Measurements from ENCODE around the gene TMEM178B. TPM values are rescaled to one million over a fixed set of nuclear protein-coding genes. Genes with fewer than 3 reads are reported as not detected.

TMEM178B gene
- total RNA-seq, 2 experiments from 2014 or later: 0.22 to 0.25 TPM

- H3K4me1 Mint-ChIP-seq: no peaks in the 10 kb centered on the region
- ChIA-PET CTCF (no interaction called here), POLR2A (no interaction called here)
Observed at GRCh38 chr7:141480953-141481352, 407.1 kb downstream of the TMEM178B start.

GRCh38 chr7:141481971-141482370, 408.1 kb downstream of the TMEM178B start:
- no peaks in the 10 kb centered on the region for H3K9me3 Mint-ChIP-seq
- no peaks in the 10 kb centered on the region for H3K36me3 Mint-ChIP-seq (ENCODE audit: low read depth)
- H3K27ac Mint-ChIP-seq: no peak overlapping the region
- DNase-seq: no peak
- POLR2A ChIA-PET: no interaction called here
- H3K27me3 Mint-ChIP-seq: peaks cover 16% of the 10 kb centered on the region
- CTCF ChIA-PET: interaction anchor here (0.5 to 1.2 kb wide), 2 partner anchors 9 to 16 kb away, joined by 3 read pairs; no protein-coding TSS in a partner anchor
- no peaks in the 10 kb centered on the region for H3K4me1 Mint-ChIP-seq
- no peak overlapping the region for H3K4me3 Mint-ChIP-seq

More at GRCh38 chr7:141480953-141481352, 407.1 kb downstream of the TMEM178B start:
- DNase-seq: no peak
- Mint-ChIP-seq H3K4me3 (no peak overlapping the region), H3K27me3 (peaks cover 16% of the 10 kb centered on the region), H3K9me3 (no peaks in the 10 kb centered on the region), H3K36me3 (ENCODE audit: low read depth) (no peaks in the 10 kb centered on the region), H3K27ac (no peak overlapping the region)

- Mint-ChIP-seq H3K27ac (no peak overlapping the region), H3K9me3 (no peaks in the 10 kb centered on the region), H3K36me3 (ENCODE audit: low read depth) (no peaks in the 10 kb centered on the region), H3K27me3 (peaks cover 11% of the 10 kb centered on the region), H3K4me1 (no peaks in the 10 kb centered on the region), H3K4me3 (no peak overlapping the region)
- DNase-seq: no peak
- ChIA-PET CTCF (interaction anchor here (1.2 kb wide), 1 partner anchor 10 kb away, joined by 3 read pairs; no protein-coding TSS in a partner anchor), POLR2A (interaction anchor here (0.6 kb wide), 1 partner anchor 776 kb away, joined by 3 read pairs; no protein-coding TSS in a partner anchor)
Observed at GRCh38 chr7:141483044-141483443, 409.2 kb downstream of the TMEM178B start.

- Mint-ChIP-seq H3K27ac (no peak overlapping the region), H3K9me3 (no peaks in the 10 kb centered on the region), H3K4me1 (no peaks in the 10 kb centered on the region), H3K27me3 (peaks cover 10% of the 10 kb centered on the region), H3K36me3 (ENCODE audit: low read depth) (no peaks in the 10 kb centered on the region), H3K4me3 (no peak overlapping the region)
- ChIA-PET CTCF (no interaction called here), POLR2A (no interaction called here)
- no peak for DNase-seq
Observed at GRCh38 chr7:141484907-141485306, 411.0 kb downstream of the TMEM178B start.

- H3K36me3 Mint-ChIP-seq (ENCODE audit: low read depth): no peaks in the 10 kb centered on the region
- H3K4me1 Mint-ChIP-seq: no peaks in the 10 kb centered on the region
- no peak overlapping the region for H3K4me3 Mint-ChIP-seq
- ChIA-PET CTCF (no interaction called here), POLR2A (no interaction called here)
- H3K9me3 Mint-ChIP-seq: no peaks in the 10 kb centered on the region
- no peak for DNase-seq
- H3K27ac Mint-ChIP-seq: no peak overlapping the region
- H3K27me3 Mint-ChIP-seq: peaks cover 4% of the 10 kb centered on the region
Observed at GRCh38 chr7:141486959-141487358, 413.1 kb downstream of the TMEM178B start.

- H3K36me3 Mint-ChIP-seq (ENCODE audit: low read depth): no peaks in the 10 kb centered on the region
- H3K9me3 Mint-ChIP-seq: no peaks in the 10 kb centered on the region
- no peak overlapping the region for H3K27ac Mint-ChIP-seq
- no peak overlapping the region for H3K4me3 Mint-ChIP-seq
- peaks cover 11% of the 10 kb centered on the region for H3K27me3 Mint-ChIP-seq
- ChIA-PET POLR2A (no interaction called here), CTCF (interaction anchor here (0.6 kb wide), 1 partner anchor 695 kb away, joined by 3 read pairs; no protein-coding TSS in a partner anchor)
- DNase-seq: no peak
- H3K4me1 Mint-ChIP-seq: no peaks in the 10 kb centered on the region
Observed at GRCh38 chr7:141490474-141490873, 416.6 kb downstream of the TMEM178B start.

GRCh38 chr7:141495057-141495456, 421.2 kb downstream of the TMEM178B start:
- Mint-ChIP-seq H3K9me3 (no peaks in the 10 kb centered on the region), H3K4me1 (no peaks in the 10 kb centered on the region), H3K27ac (no peak overlapping the region), H3K4me3 (no peak overlapping the region), H3K27me3 (peaks cover 18% of the 10 kb centered on the region), H3K36me3 (ENCODE audit: low read depth) (no peaks in the 10 kb centered on the region)
- ChIA-PET CTCF (no interaction called here), POLR2A (no interaction called here)
- DNase-seq: no peak

GRCh38 chr7:141497391-141497790, 423.5 kb downstream of the TMEM178B start:
- no peak overlapping the region for H3K4me3 Mint-ChIP-seq
- POLR2A ChIA-PET: no interaction called here
- H3K4me1 Mint-ChIP-seq: no peaks in the 10 kb centered on the region
- H3K9me3 Mint-ChIP-seq: no peaks in the 10 kb centered on the region
- H3K36me3 Mint-ChIP-seq (ENCODE audit: low read depth): no peaks in the 10 kb centered on the region
- CTCF ChIA-PET: no interaction called here
- no peak for DNase-seq
- H3K27me3 Mint-ChIP-seq: peaks cover 23% of the 10 kb centered on the region
- H3K27ac Mint-ChIP-seq: no peak overlapping the region

GRCh38 chr7:141500608-141501007, 426.7 kb downstream of the TMEM178B start:
- Mint-ChIP-seq H3K27ac (no peak overlapping the region), H3K27me3 (peaks cover 24% of the 10 kb centered on the region), H3K4me3 (no peak overlapping the region), H3K4me1 (no peaks in the 10 kb centered on the region), H3K36me3 (ENCODE audit: low read depth) (no peaks in the 10 kb centered on the region), H3K9me3 (no peaks in the 10 kb centered on the region)
- ChIA-PET POLR2A (no interaction called here), CTCF (interaction anchor here (0.6 kb wide), 1 partner anchor 976 kb away, joined by 3 read pairs; no protein-coding TSS in a partner anchor)
- no peak for DNase-seq

GRCh38 chr7:141501451-141501850, 427.6 kb downstream of the TMEM178B start:
- CTCF ChIA-PET: no interaction called here
- Mint-ChIP-seq H3K27ac (no peak overlapping the region), H3K36me3 (ENCODE audit: low read depth) (no peaks in the 10 kb centered on the region), H3K4me3 (no peak overlapping the region), H3K27me3 (peaks cover 24% of the 10 kb centered on the region), H3K4me1 (no peaks in the 10 kb centered on the region), H3K9me3 (no peaks in the 10 kb centered on the region)
- POLR2A ChIA-PET: no interaction called here
- no peak for DNase-seq

GRCh38 chr7:141511316-141511675, 437.4 kb downstream of the TMEM178B start:
- peaks cover 9% of the 10 kb centered on the region for H3K9me3 Mint-ChIP-seq
- H3K4me3 Mint-ChIP-seq: no peak overlapping the region
- ChIA-PET POLR2A (no interaction called here), CTCF (no interaction called here)
- H3K27me3 Mint-ChIP-seq: peaks cover 63% of the 10 kb centered on the region
- no peak overlapping the region for H3K27ac Mint-ChIP-seq
- H3K36me3 Mint-ChIP-seq (ENCODE audit: low read depth): no peaks in the 10 kb centered on the region
- H3K4me1 Mint-ChIP-seq: peaks cover 15% of the 10 kb centered on the region
- no peak for DNase-seq

GRCh38 chr7:141511676-141512396, 438.0 kb downstream of the TMEM178B start:
- ChIA-PET POLR2A (no interaction called here), CTCF (no interaction called here)
- H3K36me3 Mint-ChIP-seq (ENCODE audit: low read depth): no peaks in the 10 kb centered on the region
- peaks cover 9% of the 10 kb centered on the region for H3K9me3 Mint-ChIP-seq
- peaks cover 64% of the 10 kb centered on the region for H3K27me3 Mint-ChIP-seq
- H3K27ac Mint-ChIP-seq: no peak overlapping the region
- H3K4me1 Mint-ChIP-seq: peaks cover 15% of the 10 kb centered on the region
- H3K4me3 Mint-ChIP-seq: peak overlapping the region; percentile 19
- DNase-seq: no peak

- Mint-ChIP-seq H3K27ac (no peak overlapping the region), H3K27me3 (peaks cover 64% of the 10 kb centered on the region), H3K4me3 (peak overlapping the region; percentile 19), H3K36me3 (ENCODE audit: low read depth) (no peaks in the 10 kb centered on the region), H3K9me3 (peaks cover 9% of the 10 kb centered on the region), H3K4me1 (peaks cover 15% of the 10 kb centered on the region)
- DNase-seq: no peak
- ChIA-PET CTCF (no interaction called here), POLR2A (no interaction called here)
Observed at GRCh38 chr7:141512597-141512996, 438.7 kb downstream of the TMEM178B start.

- Mint-ChIP-seq H3K36me3 (ENCODE audit: low read depth) (no peaks in the 10 kb centered on the region), H3K27me3 (peaks cover 57% of the 10 kb centered on the region), H3K4me3 (no peak overlapping the region), H3K27ac (no peak overlapping the region), H3K9me3 (peaks cover 9% of the 10 kb centered on the region), H3K4me1 (peaks cover 15% of the 10 kb centered on the region)
- ChIA-PET CTCF (interaction anchor here (1.1 kb wide), 1 partner anchor 15 kb away, joined by 3 read pairs; no protein-coding TSS in a partner anchor), POLR2A (no interaction called here)
- DNase-seq: no peak
Observed at GRCh38 chr7:141513720-141514119, 439.9 kb downstream of the TMEM178B start.

Data from activated CD4-positive, alpha-beta T cell treated with anti-CD3 and anti-CD28 coated beads, Interleukin-2, amount 10 ng/mL, durations not matched to agents 7 days and 5 days (primary cell).